Measurements from ENCODE around the gene ATRNL1. TPM values are rescaled to one million over a fixed set of nuclear protein-coding genes. Genes with fewer than 3 reads are reported as not detected.

ATRNL1 gene
- total RNA-seq, 2 donors from 2014 or later, result 0.37 to 2.9 TPM

DNA sequence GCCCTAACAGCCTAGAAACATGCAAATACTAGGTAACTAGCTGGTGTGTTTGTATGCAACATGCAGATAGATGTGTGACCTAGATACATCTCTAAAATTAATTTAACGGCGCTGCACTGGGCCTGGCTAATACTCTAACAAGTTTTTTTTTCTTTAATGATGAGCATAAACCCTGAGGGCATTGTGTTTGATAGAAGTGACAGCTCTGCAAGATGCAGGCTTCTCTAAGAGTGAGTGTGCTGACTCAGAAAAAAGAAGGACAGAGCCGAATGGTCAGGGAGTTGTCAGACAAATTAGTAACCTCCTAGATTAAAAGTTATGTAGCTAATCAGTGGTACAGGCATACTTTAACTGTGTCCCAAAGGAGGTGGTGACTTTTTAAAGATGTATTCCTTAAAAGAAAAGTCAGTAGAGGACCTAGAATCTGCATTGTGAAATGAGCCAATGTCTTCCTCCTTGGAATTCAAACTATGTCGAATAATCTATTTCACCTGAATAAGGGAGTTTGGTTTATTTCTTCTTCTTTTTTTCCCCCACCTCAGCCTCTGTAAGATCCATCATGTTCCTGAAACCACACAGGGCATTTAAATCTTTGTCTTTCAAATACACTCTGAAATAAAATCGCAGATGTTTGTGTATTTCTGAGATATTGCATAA, 864.7 kb downstream of the ATRNL1 start:
- no peaks in the 10 kb centered on the region for H3K4me1 ChIP-seq
- H3K4me3 ChIP-seq, result no peak overlapping the region
- no peaks in the 10 kb centered on the region for H3K36me3 ChIP-seq
- H3K9me3 ChIP-seq, result no peaks in the 10 kb centered on the region
- intact Hi-C loops (cut with DNase I), result no loop called here
- H3K27me3 ChIP-seq, result no peaks in the 10 kb centered on the region
- no peak overlapping the region for H3K9ac ChIP-seq (ENCODE audit: low read depth in 2 of 2, low read length in 2 of 2)
- no peak overlapping the region for H3K27ac ChIP-seq
- no peak for DNase-seq
- TF ChIP-seq, protein P1, sequence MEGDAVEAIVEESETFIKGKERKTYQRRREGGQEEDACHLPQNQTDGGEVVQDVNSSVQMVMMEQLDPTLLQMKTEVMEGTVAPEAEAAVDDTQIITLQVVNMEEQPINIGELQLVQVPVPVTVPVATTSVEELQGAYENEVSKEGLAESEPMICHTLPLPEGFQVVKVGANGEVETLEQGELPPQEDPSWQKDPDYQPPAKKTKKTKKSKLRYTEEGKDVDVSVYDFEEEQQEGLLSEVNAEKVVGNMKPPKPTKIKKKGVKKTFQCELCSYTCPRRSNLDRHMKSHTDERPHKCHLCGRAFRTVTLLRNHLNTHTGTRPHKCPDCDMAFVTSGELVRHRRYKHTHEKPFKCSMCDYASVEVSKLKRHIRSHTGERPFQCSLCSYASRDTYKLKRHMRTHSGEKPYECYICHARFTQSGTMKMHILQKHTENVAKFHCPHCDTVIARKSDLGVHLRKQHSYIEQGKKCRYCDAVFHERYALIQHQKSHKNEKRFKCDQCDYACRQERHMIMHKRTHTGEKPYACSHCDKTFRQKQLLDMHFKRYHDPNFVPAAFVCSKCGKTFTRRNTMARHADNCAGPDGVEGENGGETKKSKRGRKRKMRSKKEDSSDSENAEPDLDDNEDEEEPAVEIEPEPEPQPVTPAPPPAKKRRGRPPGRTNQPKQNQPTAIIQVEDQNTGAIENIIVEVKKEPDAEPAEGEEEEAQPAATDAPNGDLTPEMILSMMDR (IDR thresholded peaks at IDR 0.05), result no peak

- no peaks in the 10 kb centered on the region for H3K27me3 ChIP-seq
- H3K4me3 ChIP-seq, result no peak overlapping the region
- H3K9ac ChIP-seq (ENCODE audit: low read depth in 2 of 2, low read length in 2 of 2), result no peak overlapping the region
- TF ChIP-seq, protein P1 (IDR thresholded peaks at IDR 0.05), result no peak
- no peak for DNase-seq
- no peaks in the 10 kb centered on the region for H3K36me3 ChIP-seq
- intact Hi-C loops (cut with DNase I), result no loop called here
- no peaks in the 10 kb centered on the region for H3K9me3 ChIP-seq
- H3K27ac ChIP-seq, result no peak overlapping the region
- no peaks in the 10 kb centered on the region for H3K4me1 ChIP-seq
Observed at GRCh38 chr10:115963848-115964247, 870.7 kb downstream of the ATRNL1 start.

GRCh38 chr10:115964827-115965226, 871.7 kb downstream of the ATRNL1 start:
- no peak overlapping the region for H3K9ac ChIP-seq (ENCODE audit: low read depth in 2 of 2, low read length in 2 of 2)

DNA sequence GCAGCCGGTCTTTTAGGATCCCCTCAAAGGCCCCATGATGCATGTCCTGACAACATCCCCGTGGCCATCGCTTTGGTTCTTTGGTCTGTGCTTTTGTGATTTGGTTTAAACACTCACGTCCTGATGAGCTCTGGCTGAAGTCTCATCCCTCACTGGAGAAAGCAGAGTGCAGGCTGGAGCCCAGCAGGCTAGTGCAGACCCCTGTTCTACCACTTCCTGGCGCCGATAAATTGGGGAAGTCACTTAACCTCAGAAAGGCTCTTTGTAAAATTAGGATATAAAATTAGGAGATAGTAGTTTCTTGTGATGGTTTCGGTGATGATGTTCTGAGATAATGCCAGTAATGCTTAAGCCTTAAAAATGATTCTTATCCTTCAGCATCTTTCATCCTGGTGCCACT, 872.2 kb downstream of the ATRNL1 start:
- Histone ChIP-seq H3K4me3 (no peak overlapping the region), H3K27ac (no peak overlapping the region), H3K9ac (ENCODE audit: low read depth in 2 of 2, low read length in 2 of 2) (no peak overlapping the region), H3K36me3 (no peaks in the 10 kb centered on the region), H3K27me3 (no peaks in the 10 kb centered on the region), H3K9me3 (no peaks in the 10 kb centered on the region), H3K4me1 (no peaks in the 10 kb centered on the region)
- intact Hi-C loops (cut with DNase I), result no loop called here
- DNase-seq, result no peak
- TF ChIP-seq, protein P1 (IDR thresholded peaks at IDR 0.05), result no peak

More at GRCh38 chr10:115964827-115965226, 871.7 kb downstream of the ATRNL1 start:
- H3K4me1 ChIP-seq, result no peaks in the 10 kb centered on the region
- no peak overlapping the region for H3K27ac ChIP-seq
- TF ChIP-seq, protein P1 (IDR thresholded peaks at IDR 0.05), result no peak
- H3K4me3 ChIP-seq, result no peak overlapping the region
- intact Hi-C loops (cut with DNase I), result no loop called here
- no peaks in the 10 kb centered on the region for H3K9me3 ChIP-seq
- H3K36me3 ChIP-seq, result no peaks in the 10 kb centered on the region
- H3K27me3 ChIP-seq, result no peaks in the 10 kb centered on the region
- DNase-seq, result no peak

GRCh38 chr10:115968236-115968635, 875.1 kb downstream of the ATRNL1 start:
- no peak overlapping the region for H3K4me3 ChIP-seq
- intact Hi-C loops (cut with DNase I), result no loop called here
- no peaks in the 10 kb centered on the region for H3K27me3 ChIP-seq
- TF ChIP-seq, protein P1 (IDR thresholded peaks at IDR 0.05), result no peak
- H3K9me3 ChIP-seq, result no peaks in the 10 kb centered on the region
- DNase-seq, result no peak
- H3K4me1 ChIP-seq, result no peaks in the 10 kb centered on the region
- no peak overlapping the region for H3K9ac ChIP-seq (ENCODE audit: low read depth in 2 of 2, low read length in 2 of 2)
- H3K36me3 ChIP-seq, result no peaks in the 10 kb centered on the region
- no peak overlapping the region for H3K27ac ChIP-seq

Measured in colonic mucosa (tissue), 4 donors.